HL-60 (cell line): ENCODE data around the gene STPG4.

ENCODE experiments used
- DNase-seq, 2 experiments: peaks; one replicate each; pipeline ENCODE4 v3.0.0-alpha.2; 2010 to 2020; ENCODE audit warnings: low read depth in 1 of 2, low spot score in 1 of 2
- H3K27ac ChIP-seq: fragments of 250-450 bp; sonication (Bioruptor Pico); replicated peaks from 2 replicates; pipeline ENCODE4 v1.5.1; 2020; ENCODE audit warnings: mild to moderate bottlenecking, moderate library complexity
- H3K27me3 ChIP-seq: fragments of 250-450 bp; sonication (Bioruptor Pico); 2 replicates; pipeline ENCODE4 v1.5.1; 2021; ENCODE audit warnings: mild to moderate bottlenecking, moderate library complexity; ENCODE audit not compliant: insufficient read depth, poor library complexity, severe bottlenecking
- H3K4me3 ChIP-seq: replicated peaks from 2 replicates; pipeline ENCODE4 v1.5.1; 2011; ENCODE audit warnings: mild to moderate bottlenecking, control low read depth, low read length; ENCODE audit not compliant: insufficient read depth
- GABPA ChIP-seq: IDR thresholded peaks from 2 replicates; pipeline ENCODE4 v1.6.1; 2012; ENCODE audit warnings: low read depth
- POLR2AphosphoS5 ChIP-seq: IDR thresholded peaks from 2 replicates; pipeline ENCODE4 v1.6.1; 2012; ENCODE audit warnings: low read depth
- SPI1 ChIP-seq: IDR thresholded peaks from 2 replicates; pipeline ENCODE4 v1.6.1; 2012; ENCODE audit warnings: low read depth, mild to moderate bottlenecking, borderline replicate concordance
- TF ChIP-seq, protein P1 (sequence below): IDR thresholded peaks from 2 replicates; pipeline ENCODE4 v1.6.1; 2012; ENCODE audit warnings: low read depth; ENCODE audit not compliant: insufficient replicate concordance
- TF ChIP-seq, protein P2 (sequence below): IDR thresholded peaks from one replicate; pipeline ENCODE4 v1.5.1; 2011; ENCODE audit warnings: low read length, control low read depth, inconsistent platforms; ENCODE audit not compliant: insufficient read depth

STPG4 gene

DNA sequence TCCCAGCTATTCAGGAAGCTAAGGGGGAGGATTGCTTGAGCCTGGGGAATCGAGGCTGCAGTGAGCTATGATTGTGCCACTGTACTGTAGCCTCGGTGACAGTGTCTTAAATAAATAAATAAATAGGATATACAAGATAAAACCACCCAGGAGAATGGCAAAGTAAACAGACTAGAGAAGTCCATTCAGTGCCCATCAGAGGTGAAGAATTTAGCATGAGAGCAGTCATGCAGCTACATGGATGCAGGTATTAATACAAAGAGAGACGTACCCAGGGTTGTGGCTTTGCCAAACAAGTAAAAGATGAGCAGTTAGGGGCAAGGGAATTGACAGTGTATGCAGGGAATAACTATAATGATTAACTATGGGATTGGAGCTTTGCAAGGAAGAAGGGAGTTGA, 8.1 kb downstream of the STPG4 start:
- no peak overlapping the region for H3K4me3 ChIP-seq
- H3K27me3 ChIP-seq: no peaks in the 10 kb centered on the region
- H3K27ac ChIP-seq: no peak overlapping the region
- no peak for DNase-seq
- TF ChIP-seq, protein P1, sequence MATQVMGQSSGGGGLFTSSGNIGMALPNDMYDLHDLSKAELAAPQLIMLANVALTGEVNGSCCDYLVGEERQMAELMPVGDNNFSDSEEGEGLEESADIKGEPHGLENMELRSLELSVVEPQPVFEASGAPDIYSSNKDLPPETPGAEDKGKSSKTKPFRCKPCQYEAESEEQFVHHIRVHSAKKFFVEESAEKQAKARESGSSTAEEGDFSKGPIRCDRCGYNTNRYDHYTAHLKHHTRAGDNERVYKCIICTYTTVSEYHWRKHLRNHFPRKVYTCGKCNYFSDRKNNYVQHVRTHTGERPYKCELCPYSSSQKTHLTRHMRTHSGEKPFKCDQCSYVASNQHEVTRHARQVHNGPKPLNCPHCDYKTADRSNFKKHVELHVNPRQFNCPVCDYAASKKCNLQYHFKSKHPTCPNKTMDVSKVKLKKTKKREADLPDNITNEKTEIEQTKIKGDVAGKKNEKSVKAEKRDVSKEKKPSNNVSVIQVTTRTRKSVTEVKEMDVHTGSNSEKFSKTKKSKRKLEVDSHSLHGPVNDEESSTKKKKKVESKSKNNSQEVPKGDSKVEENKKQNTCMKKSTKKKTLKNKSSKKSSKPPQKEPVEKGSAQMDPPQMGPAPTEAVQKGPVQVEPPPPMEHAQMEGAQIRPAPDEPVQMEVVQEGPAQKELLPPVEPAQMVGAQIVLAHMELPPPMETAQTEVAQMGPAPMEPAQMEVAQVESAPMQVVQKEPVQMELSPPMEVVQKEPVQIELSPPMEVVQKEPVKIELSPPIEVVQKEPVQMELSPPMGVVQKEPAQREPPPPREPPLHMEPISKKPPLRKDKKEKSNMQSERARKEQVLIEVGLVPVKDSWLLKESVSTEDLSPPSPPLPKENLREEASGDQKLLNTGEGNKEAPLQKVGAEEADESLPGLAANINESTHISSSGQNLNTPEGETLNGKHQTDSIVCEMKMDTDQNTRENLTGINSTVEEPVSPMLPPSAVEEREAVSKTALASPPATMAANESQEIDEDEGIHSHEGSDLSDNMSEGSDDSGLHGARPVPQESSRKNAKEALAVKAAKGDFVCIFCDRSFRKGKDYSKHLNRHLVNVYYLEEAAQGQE: no peak
- TF ChIP-seq POLR2AphosphoS5 (no peak), GABPA (no peak), SPI1 (no peak)
- TF ChIP-seq, protein P2, sequence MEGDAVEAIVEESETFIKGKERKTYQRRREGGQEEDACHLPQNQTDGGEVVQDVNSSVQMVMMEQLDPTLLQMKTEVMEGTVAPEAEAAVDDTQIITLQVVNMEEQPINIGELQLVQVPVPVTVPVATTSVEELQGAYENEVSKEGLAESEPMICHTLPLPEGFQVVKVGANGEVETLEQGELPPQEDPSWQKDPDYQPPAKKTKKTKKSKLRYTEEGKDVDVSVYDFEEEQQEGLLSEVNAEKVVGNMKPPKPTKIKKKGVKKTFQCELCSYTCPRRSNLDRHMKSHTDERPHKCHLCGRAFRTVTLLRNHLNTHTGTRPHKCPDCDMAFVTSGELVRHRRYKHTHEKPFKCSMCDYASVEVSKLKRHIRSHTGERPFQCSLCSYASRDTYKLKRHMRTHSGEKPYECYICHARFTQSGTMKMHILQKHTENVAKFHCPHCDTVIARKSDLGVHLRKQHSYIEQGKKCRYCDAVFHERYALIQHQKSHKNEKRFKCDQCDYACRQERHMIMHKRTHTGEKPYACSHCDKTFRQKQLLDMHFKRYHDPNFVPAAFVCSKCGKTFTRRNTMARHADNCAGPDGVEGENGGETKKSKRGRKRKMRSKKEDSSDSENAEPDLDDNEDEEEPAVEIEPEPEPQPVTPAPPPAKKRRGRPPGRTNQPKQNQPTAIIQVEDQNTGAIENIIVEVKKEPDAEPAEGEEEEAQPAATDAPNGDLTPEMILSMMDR: no peak

DNA sequence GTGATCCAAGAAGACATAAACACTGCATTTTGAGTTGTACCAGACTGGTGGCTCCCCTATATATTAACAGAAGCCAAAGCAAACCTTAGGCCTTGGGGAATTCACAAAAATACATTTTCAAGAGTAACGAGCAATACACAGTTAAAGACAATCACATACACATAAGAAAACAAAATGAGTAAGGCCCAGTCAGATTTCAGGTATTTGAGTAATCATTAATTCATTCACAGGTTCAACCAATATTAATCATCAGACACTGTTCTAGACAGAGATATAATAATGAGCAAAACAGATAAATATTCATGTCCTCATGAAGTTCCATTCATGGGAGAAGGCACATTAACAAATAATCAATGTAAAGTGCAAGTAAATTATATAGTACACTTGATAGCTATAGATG, 9.6 kb downstream of the STPG4 start:
- DNase-seq: no peak
- no peak overlapping the region for H3K27ac ChIP-seq
- H3K4me3 ChIP-seq: no peak overlapping the region
- TF ChIP-seq POLR2AphosphoS5 (no peak), GABPA (no peak), SPI1 (no peak)
- TF ChIP-seq, protein P2: no peak
- TF ChIP-seq, protein P1: no peak
- no peaks in the 10 kb centered on the region for H3K27me3 ChIP-seq

DNA sequence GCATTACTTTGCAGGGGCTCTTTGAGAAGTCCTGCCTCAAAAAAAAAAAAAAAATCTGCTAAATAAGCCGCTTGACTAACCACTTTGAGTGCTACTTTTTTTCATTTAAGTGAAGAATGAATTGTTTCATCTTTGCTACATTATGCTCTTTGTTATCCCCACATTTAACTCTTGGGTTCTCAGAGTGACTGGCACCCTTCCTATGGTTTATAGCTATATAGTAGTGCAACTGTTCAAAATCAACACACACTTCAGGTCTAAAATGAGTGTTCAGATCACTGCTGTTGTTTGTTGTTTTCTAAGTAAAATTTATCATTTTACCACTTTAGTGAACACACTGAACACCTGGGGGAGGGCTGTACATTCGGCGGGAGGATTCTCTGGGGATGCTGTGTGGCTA, 13.6 kb downstream of the STPG4 start:
- Histone ChIP-seq H3K27ac (no peak overlapping the region), H3K4me3 (no peak overlapping the region), H3K27me3 (no peaks in the 10 kb centered on the region)
- DNase-seq: no peak
- no peak for TF ChIP-seq SPI1

DNA sequence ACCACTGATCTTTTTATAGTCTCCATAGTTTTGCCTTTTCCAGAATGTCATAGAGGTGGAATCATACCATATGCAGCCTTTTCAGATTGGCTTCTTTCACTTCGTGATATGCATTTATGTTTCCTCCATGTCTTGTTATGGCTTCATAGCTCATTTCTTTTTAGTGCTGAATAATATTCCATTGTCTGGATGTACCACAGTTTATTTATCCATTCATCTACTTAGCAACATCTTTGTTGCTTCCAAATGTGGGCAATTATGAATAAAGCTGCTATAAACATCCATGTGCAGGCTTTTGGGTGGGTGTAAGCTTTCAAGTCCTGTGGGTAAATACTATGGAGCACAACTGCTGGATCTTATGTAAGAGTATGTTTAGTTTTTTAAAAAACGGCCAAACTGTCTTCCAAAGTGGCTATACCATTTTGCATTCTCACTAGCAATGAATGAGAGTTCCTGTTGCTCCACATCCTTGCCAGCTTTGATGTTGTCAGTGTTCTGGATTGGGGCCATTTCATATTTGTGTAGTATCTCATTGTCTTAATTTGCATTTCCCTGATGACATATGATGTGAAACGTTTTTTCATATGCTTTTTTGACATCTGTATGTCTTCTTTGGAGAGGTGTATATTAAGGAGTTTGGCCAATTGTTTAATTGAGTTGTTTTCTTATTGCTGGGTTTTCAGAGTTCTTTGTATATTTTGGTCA, 20.6 kb downstream of the STPG4 start:
- Histone ChIP-seq H3K4me3 (no peak overlapping the region), H3K27ac (no peak overlapping the region), H3K27me3 (no peaks in the 10 kb centered on the region)
- TF ChIP-seq GABPA: no peak
- TF ChIP-seq, protein P1: no peak
- DNase-seq: no peak
